SK-N-SH treated with all-trans-retinoic acid at 6 μM for 48 hours (cell line): ENCODE data around the gene TMPRSS11A.

ENCODE experiments used
- CSDC2 ChIP-seq: fragments of 250-450 bp; sonication (Bioruptor Pico); IDR thresholded peaks from 2 replicates; pipeline ENCODE4 v1.5.0; 2020; ENCODE audit warnings: mild to moderate bottlenecking, moderate library complexity
- SNAI2 ChIP-seq: fragments of 250-450 bp; sonication (Bioruptor Pico); IDR thresholded peaks from 2 replicates; pipeline ENCODE4 v1.5.0; 2020; ENCODE audit warnings: mild to moderate bottlenecking, moderate library complexity
- TOX ChIP-seq: fragments of 250-450 bp; sonication (Bioruptor Pico); IDR thresholded peaks from 2 replicates; pipeline ENCODE4 v1.8.0; 2021; ENCODE audit warnings: mild to moderate bottlenecking, moderate library complexity, borderline replicate concordance
- ZFP3 ChIP-seq: fragments of 250-450 bp; sonication (Bioruptor Pico); IDR thresholded peaks from 2 replicates; pipeline ENCODE4 v1.5.0; 2020; ENCODE audit warnings: mild to moderate bottlenecking, moderate library complexity
- ZFP30 ChIP-seq: fragments of 450-650 bp; formaldehyde crosslinking; IDR thresholded peaks from 2 replicates; pipeline ENCODE4 v1.5.0; 2022; ENCODE audit warnings: mild to moderate bottlenecking, moderate library complexity

- TF ChIP-seq TOX (CRISPR knock-in tag) (no peak), ZFP30 (CRISPR knock-in tag) (no peak), SNAI2 (CRISPR knock-in tag) (no peak), ZFP3 (CRISPR knock-in tag) (no peak), CSDC2 (CRISPR knock-in tag) (no peak)
Observed at GRCh38 chr4:68002906-68003305, 39.6 kb upstream of the TMPRSS11A start.
